GM12872 (cell line): ENCODE results near the gene FNDC3B.

Experiments
- TF ChIP-seq, protein P1 (sequence below): IDR thresholded peaks from 3 replicates; pipeline ENCODE4 v1.5.1; 2011; ENCODE audit warnings: low read depth, mild to moderate bottlenecking, low read length, moderate library complexity; ENCODE audit not compliant: insufficient read depth

FNDC3B gene

DNA sequence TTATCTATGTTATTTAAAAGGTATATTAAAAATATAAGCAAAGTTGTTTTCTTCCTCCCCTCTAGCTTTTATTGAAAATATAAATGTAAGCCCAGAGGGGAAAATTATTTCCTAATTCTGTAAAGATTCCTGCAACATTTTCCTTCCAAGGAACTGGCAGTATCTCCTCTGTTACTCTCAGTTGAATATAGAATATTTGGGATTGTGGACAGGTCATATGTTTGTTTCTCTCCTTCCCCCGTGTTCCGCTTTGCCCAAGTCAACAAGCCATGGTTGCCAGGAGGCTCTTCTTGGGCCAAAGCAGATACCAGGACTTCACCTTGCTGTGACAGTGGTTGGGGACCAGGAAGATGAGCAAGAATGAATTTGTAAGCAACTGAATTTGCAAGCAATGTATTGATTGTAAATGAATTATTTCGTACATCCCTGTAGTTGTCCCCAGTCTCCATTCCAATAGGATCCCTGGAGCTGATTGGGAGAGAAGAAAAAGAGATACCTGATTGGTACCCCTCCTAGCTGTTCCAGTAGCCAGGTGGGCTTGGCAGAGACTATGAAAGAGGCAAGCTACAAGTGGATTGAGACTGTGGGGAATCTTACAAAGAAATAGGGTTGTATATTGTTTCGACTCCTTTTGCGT, 130.8 kb downstream of the FNDC3B start:
- TF ChIP-seq, protein P1, sequence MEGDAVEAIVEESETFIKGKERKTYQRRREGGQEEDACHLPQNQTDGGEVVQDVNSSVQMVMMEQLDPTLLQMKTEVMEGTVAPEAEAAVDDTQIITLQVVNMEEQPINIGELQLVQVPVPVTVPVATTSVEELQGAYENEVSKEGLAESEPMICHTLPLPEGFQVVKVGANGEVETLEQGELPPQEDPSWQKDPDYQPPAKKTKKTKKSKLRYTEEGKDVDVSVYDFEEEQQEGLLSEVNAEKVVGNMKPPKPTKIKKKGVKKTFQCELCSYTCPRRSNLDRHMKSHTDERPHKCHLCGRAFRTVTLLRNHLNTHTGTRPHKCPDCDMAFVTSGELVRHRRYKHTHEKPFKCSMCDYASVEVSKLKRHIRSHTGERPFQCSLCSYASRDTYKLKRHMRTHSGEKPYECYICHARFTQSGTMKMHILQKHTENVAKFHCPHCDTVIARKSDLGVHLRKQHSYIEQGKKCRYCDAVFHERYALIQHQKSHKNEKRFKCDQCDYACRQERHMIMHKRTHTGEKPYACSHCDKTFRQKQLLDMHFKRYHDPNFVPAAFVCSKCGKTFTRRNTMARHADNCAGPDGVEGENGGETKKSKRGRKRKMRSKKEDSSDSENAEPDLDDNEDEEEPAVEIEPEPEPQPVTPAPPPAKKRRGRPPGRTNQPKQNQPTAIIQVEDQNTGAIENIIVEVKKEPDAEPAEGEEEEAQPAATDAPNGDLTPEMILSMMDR: no peak

DNA sequence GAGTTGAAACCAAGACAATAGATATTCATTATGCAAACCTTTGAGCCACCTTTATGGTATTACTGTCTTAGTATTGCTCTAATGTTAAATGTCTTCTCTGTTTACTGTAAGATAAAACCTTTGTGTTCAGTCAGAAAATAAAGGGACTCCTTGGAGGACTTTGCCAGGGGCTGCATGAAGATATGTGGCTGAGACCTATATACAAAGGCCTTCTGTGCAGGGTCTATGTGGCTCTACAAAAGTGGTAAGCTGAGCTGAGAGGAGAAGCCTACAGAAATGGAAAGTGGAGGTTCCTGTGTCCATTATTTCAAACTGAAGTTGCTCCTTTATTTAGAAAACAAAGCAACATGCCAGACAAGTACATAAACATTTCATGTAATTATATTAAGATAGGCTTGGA, 131.5 kb downstream of the FNDC3B start:
- TF ChIP-seq, protein P1: no peak

DNA sequence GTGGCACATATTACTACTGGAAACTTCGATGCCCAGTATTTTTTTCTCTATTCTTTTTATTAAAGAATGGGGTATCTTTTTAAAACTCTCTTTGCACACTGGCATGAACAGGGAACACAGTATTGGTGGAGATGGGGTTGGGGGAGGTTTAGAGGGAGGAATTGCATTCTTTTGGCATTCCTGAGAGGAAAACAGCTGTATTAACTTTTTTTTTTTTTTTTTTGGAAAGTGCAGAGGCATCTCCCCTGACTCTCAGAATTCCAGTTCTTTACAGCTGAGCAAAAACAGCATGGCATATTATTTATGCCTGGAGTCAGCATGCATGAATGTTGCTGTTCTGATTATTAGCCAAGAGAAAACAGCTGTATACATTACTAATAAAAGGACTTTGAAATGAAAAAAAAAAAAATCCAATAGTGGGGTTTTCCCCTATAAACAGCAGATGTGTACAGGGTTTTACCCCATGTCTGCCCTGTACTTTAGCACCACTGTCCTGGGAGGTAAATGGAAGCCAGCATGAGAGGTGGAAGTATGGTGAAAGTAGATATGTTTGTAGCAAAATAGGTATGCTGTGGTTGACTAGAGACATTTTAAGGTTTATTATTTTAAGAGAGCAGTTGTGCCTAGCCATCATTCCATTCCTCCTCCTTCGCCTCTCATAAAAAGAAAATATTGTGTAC, 132.2 kb downstream of the FNDC3B start:
- TF ChIP-seq, protein P1: no peak

DNA sequence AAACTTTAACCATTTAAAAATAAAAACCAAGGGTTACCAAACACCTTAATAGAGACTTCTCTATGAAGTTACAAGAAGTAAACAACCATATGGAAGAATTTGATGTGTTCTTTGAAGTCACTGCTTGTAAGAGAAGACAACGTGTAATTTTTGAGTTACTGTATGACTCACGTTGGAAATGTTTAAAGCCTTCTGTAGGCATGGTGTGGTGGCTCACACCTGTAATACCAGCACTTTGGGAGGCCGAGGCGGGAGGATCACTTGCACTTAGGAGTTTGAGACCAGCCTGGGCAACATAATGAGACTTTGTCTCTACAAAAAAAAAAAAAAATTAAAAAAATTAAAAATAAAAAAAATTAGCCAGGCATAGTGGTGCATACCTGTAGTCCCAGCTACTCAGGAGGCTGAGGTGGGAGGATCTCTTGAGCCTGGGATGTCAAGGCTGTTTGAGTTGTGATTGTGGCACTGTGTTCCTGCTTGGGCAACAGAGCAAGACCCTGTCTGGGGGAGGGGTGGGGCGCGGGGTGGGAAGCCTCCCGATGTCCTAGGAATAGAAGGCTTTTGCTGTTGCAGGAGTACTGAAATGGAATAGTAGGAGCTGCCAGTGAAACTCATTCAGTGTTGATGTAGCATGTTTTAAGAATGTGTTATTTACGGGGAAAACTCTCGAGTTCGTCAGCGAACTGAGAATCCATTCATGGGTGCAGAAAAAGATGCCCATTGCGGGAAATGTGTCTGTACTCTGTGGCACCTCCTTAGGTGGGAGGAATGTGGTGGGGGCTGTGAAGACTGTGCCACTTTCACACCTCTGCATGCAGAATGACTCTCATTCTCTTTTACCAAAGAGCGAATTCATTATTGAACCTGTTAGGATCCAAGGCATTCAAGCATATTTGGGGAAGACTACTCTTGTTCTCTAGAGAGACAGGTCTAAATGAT, 134.2 kb downstream of the FNDC3B start:
- TF ChIP-seq, protein P1: no peak

DNA sequence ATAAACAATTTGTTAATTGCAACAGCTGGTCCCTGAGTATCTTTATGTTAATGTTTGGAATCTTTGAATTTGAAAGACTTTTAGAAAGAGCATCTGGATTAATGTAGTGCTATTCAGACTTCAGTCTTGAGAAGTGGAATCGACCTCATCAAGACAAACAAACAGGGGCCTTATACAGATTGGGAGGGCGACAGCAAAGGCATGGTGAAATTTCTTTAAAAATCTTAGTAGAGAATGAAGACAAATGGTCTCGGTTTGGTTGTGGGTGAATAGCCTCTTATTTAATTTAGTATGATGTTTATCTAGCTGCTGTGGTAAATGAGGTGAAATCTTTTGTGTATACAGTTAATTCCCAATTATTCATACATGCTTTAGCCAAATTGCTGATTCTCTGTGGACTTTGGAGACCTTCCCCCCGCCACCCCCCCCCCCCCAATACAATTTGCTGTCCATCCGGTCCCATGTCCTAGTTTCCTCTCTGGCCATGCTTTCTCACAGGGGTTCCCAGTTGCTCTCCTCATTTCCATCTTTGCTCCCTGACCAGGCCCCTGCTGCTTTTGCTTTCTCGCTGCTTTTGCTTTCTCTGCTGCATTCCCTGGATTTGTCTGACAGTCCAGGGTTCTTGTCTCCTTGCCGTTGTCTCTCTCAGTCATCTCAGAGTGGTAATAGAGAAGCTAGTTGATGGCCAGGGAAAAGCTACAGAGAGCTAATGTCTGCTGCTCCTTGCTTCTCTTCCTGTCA, 135.3 kb downstream of the FNDC3B start:
- TF ChIP-seq, protein P1: no peak

DNA sequence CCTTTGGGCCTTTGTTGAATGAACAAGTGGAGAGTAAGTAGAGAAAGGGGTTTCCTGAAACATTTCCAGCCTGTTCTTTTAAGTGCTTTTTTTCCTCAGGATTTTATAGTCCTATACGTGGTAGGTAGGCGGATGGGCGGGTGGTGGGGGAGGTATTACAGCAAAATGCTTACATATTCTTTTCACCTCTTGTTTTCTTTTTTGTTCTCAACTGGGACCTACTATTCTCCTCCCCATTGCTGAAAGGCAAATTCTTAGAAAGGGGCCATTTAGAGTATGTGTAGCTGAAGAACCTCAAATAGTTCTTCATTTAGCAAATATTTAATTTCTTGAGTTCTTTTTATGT, 135.8 kb downstream of the FNDC3B start:
- TF ChIP-seq, protein P1: no peak
